Keratinocyte (primary cell): ENCODE results near the gene ZSCAN22. TPM values are rescaled to one million over a fixed set of nuclear protein-coding genes. Genes with fewer than 3 reads are reported as not detected.

ENCODE experiments used
- DNase-seq: peaks from one replicate; pipeline ENCODE4 v3.0.0-alpha.2; 2011; ENCODE audit warnings: low read depth, missing footprints, low spot score
- FAIRE-seq: peaks from 2 replicates; lab custom pipeline; 2011; peaks lifted over from hg19 to GRCh38; lab: Jason Lieb, UNC
- H2AFZ ChIP-seq: 2 replicates; pipeline ENCODE4 v1.6.0; 2012; ENCODE audit warnings: low read length, control low read depth, inconsistent platforms; ENCODE audit not compliant: control insufficient read depth
- H3K27ac ChIP-seq: 2 replicates; pipeline ENCODE4 v1.5.1; 2011; ENCODE audit warnings: low read length; ENCODE audit not compliant: control insufficient read depth, insufficient read depth
- H3K27me3 ChIP-seq: 3 replicates; pipeline ENCODE4 v1.6.0; 2011; ENCODE audit warnings: low read length; ENCODE audit not compliant: control insufficient read depth, insufficient read depth; ENCODE audit errors: extremely low read depth
- H3K36me3 ChIP-seq, 2 experiments: 2 replicates in 1 of 2; 3 replicates in 1 of 2; pipeline ENCODE4 v1.5.1; 2011; ENCODE audit warnings: low read length in 2 of 2, mild to moderate bottlenecking in 1 of 2; ENCODE audit not compliant: control insufficient read depth in 2 of 2, insufficient read depth in 2 of 2; ENCODE audit errors: extremely low read depth in 1 of 2
- H3K4me1 ChIP-seq: 3 replicates; pipeline ENCODE4 v1.5.1; 2011; ENCODE audit warnings: low read length; ENCODE audit not compliant: control insufficient read depth, insufficient read depth; ENCODE audit errors: extremely low read depth
- H3K4me2 ChIP-seq: 3 replicates; pipeline ENCODE4 v1.6.0; 2011; ENCODE audit warnings: low read depth, low read length; ENCODE audit not compliant: control insufficient read depth, insufficient read depth; ENCODE audit errors: extremely low read depth
- H3K4me3 ChIP-seq, 3 experiments: fragments of 200-600 bp in 1 of 3; sonication (generic) in 1 of 3; 2 replicates in 2 of 3; 3 replicates in 1 of 3; pipeline ENCODE4 v1.5.1; 2011 to 2016; ENCODE audit warnings: low read length in 3 of 3, mild to moderate bottlenecking in 3 of 3, control low read depth in 2 of 3, inconsistent platforms in 1 of 3, low read depth in 1 of 3, mixed read lengths in 1 of 3, mixed run types in 1 of 3, moderate library complexity in 1 of 3; ENCODE audit not compliant: control insufficient read depth in 2 of 3, insufficient read depth in 2 of 3; ENCODE audit errors: extremely low read depth in 1 of 3
- H3K79me2 ChIP-seq: 2 replicates; pipeline ENCODE4 v1.6.0; 2012; ENCODE audit warnings: low read length; ENCODE audit not compliant: control insufficient read depth, insufficient read depth
- H3K9ac ChIP-seq: 3 replicates; pipeline ENCODE4 v1.6.0; 2011; ENCODE audit warnings: low read length; ENCODE audit not compliant: control insufficient read depth, insufficient read depth; ENCODE audit errors: extremely low read depth
- H3K9me1 ChIP-seq: 3 replicates; pipeline ENCODE4 v1.6.0; 2011; ENCODE audit warnings: low read length; ENCODE audit not compliant: control insufficient read depth, insufficient read depth; ENCODE audit errors: extremely low read depth
- H3K9me3 ChIP-seq: 2 replicates; pipeline ENCODE4 v1.5.1; 2012; ENCODE audit warnings: low read depth, low read length; ENCODE audit not compliant: control insufficient read depth
- H4K20me1 ChIP-seq: 3 replicates; pipeline ENCODE4 v1.6.0; 2011; ENCODE audit warnings: low read length; ENCODE audit not compliant: control insufficient read depth, insufficient read depth; ENCODE audit errors: extremely low read depth
- CTCF ChIP-seq, 3 experiments: IDR thresholded peaks in 1 of 3; conservative IDR thresholded peaks in 1 of 3; optimal IDR thresholded peaks in 1 of 3; 2 replicates in 2 of 3; 3 replicates in 1 of 3; pipeline versions ENCODE3 to v1.5.1; 2011; ENCODE audit warnings: low read length in 3 of 3, mild to moderate bottlenecking in 3 of 3, moderate library complexity in 2 of 3, control low read depth in 1 of 3, inconsistent platforms in 1 of 3; ENCODE audit not compliant: insufficient read depth in 2 of 3; ENCODE audit errors: extremely low read depth in 1 of 3
- EZH2 ChIP-seq: IDR thresholded peaks from one replicate; pipeline ENCODE4 v1.6.1; 2012; ENCODE audit warnings: inconsistent platforms, mild to moderate bottlenecking, low read length, moderate library complexity
- dilution Hi-C: fragments of 300-500 bp; cut with MboI; formaldehyde crosslinking; loops from one replicate; pipeline ENCODE4 v1.7.0; 2020; ENCODE audit warnings: low sequenced_read_pairs; ENCODE audit not compliant: extremely low pct_ligation_motif_present
- polyA plus RNA-seq, 5 experiments: library from polyadenylated mRNA; depleted of rRNA in 3 of 5; stranded (reverse) in 3 of 5; stranded (forward) in 1 of 5; unstranded in 1 of 5; fragments of >200 nt; gene quantifications; 1 replicate in 1 of 5; 2 replicates in 3 of 5; 3 replicates in 1 of 5; pipeline versions ENCODE4 v1.2.1 to v1.2.3, GENCODE V29; 2011 to 2012; ENCODE audit warnings: missing spikeins in 2 of 5, low read depth in 1 of 5, low replicate concordance in 1 of 5

ZSCAN22 gene
- polyA plus RNA-seq, 1 donor (not counting 4 experiments of a cell fraction or from before 2014, with no cell fraction given), result 2.5 TPM

DNA sequence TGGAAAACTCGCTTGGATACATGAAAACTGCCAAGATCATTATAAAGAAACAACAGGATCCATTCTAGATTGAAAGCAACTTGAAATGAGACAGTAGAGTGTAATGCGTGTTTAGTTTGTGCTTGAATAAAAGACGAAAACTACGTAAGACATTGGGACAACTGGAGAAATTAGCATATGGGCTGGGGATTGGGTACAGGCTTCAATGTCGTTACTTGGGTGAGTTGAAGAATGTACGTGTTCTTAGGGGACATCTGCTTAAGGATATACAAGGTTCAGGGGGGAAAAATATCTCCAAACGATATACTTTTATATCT, 22.1 kb upstream of the ZSCAN22 start:
- DNase-seq (no peak), FAIRE-seq (no peak)
- dilution Hi-C loops, result no loop called here
- TF ChIP-seq CTCF (optimal IDR thresholded peaks at IDR 0.05 in 1 of 3, IDR thresholded peaks at IDR 0.05 in 1 of 3, conservative IDR thresholded peaks at IDR 0.05 in 1 of 3; ENCODE audit: extremely low read depth in 1 of 3, insufficient read depth in 2 of 3, low read length in 3 of 3), result no peak
- TF ChIP-seq EZH2, result no peak
- H3K4me1 ChIP-seq, result peaks cover 13% of the 10 kb centered on the region
- H3K27me3 ChIP-seq, result no peaks in the 10 kb centered on the region
- H3K4me3 ChIP-seq, result peak overlapping the region; percentile 90 to 95 (median 91)
- H3K36me3 ChIP-seq, result peaks cover 9 to 23% of the 10 kb centered on the region in 2 experiments
- H3K9me1 ChIP-seq, result no peaks in the 10 kb centered on the region
- no peaks in the 10 kb centered on the region for H4K20me1 ChIP-seq
- H3K4me2 ChIP-seq, result peak overlapping the region; percentile 98
- peaks cover 36% of the 10 kb centered on the region for H3K79me2 ChIP-seq
- H2AFZ ChIP-seq, result peak overlapping the region; percentile 93
- no peaks in the 10 kb centered on the region for H3K9me3 ChIP-seq
- H3K27ac ChIP-seq, result peak overlapping the region; percentile 76
- H3K9ac ChIP-seq, result peak overlapping the region; percentile 86

- no peaks in the 10 kb centered on the region for H4K20me1 ChIP-seq
- H3K79me2 ChIP-seq, result peaks cover 38% of the 10 kb centered on the region
- H3K9me1 ChIP-seq, result no peaks in the 10 kb centered on the region
- peak within 1 kb of the TSS; percentile 76 for H3K27ac ChIP-seq
- H3K36me3 ChIP-seq, result peaks cover 9 to 23% of the 10 kb centered on the region in 2 experiments
- peak; percentile 81 for DNase-seq
- no peaks in the 10 kb centered on the region for H3K27me3 ChIP-seq
- dilution Hi-C loops, result no loop called here
- H3K4me3 ChIP-seq, result peak within 1 kb of the TSS; percentile 90 to 95 (median 91)
- H3K4me2 ChIP-seq, result peak within 1 kb of the TSS; percentile 98
- TF ChIP-seq CTCF (optimal IDR thresholded peaks at IDR 0.05 in 1 of 3, IDR thresholded peaks at IDR 0.05 in 1 of 3, conservative IDR thresholded peaks at IDR 0.05 in 1 of 3; ENCODE audit: extremely low read depth in 1 of 3, insufficient read depth in 2 of 3, low read length in 3 of 3), result no peak
- TF ChIP-seq EZH2, result no peak
- no peaks in the 10 kb centered on the region for H3K9me3 ChIP-seq
- peak within 1 kb of the TSS; percentile 86 for H3K9ac ChIP-seq
- peak; percentile 85 for FAIRE-seq
- H2AFZ ChIP-seq, result peak within 1 kb of the TSS; percentile 98
- H3K4me1 ChIP-seq, result peaks cover 13% of the 10 kb centered on the region
Measured at GRCh38 chr19:58305065-58305931, 21.5 kb upstream of the ZSCAN22 start, which contains the start of gene ERVK3-1. Gene ERVK3-1 (plus strand): TSS chr19:58305377. CDS start chr19:58312169, 6,792 bp downstream.
